ENCODE results near the gene FUBP3.

GRCh38 chr9:130635306-130635705 lies 55.9 kb downstream of the FUBP3 start:
- no peak for TF ChIP-seq CTCF (IDR thresholded peaks at IDR 0.05)
- no peak for TF ChIP-seq POLR2A (IDR thresholded peaks at IDR 0.05)
